Right cardiac atrium (tissue), 5 donors: ENCODE data around the gene ITGA1. TPM values are rescaled to one million over a fixed set of nuclear protein-coding genes. Genes with fewer than 3 reads are reported as not detected.

Experiments used
- polyA plus RNA-seq: library from polyadenylated mRNA; stranded (reverse); fragments of 200-250 nt; gene quantifications from one replicate; pipeline ENCODE4 v1.2.3, GENCODE V29; 2013
- total RNA-seq, 4 donors: library from RNA; stranded (reverse); fragmentation: NEBNext Ultra II Directional; extraction: Animal tissue kit (Norgen Biotek cat#: 25700); gene quantifications; one replicate each; pipeline ENCODE4 v1.2.1, GENCODE V29; 2021
- donor health status: healthy with polysubstance abuse.
- donor health status: DM: no; HTN: yes; CAD: no.
- donor health status: DM: no; HTN: no; CAD: no.
- donor health status: DM: no; HTN: yes; CAD: no; lungs with severe emphysema.
- donor health status: DM: yes; HTN: yes; CAD: no.

Gene ITGA1
- total and polyA plus RNA-seq, 5 donors = 6.6 to 42.4 (median 24.9) TPM

Other genes starting within 250 kb of the ITGA1 start
- 10 to 100 TPM; 19.1 to 24.3 (median 20.2) TPM for gene PELO, start within 50 bp of the ITGA1 start, total RNA-seq
- 7.9 TPM for gene PELO, start within 50 bp of the ITGA1 start, polyA plus RNA-seq
- gene ITGA2, start 201.4 kb downstream of the ITGA1 start, total RNA-seq = 1 to 10 TPM; 1.3 to 5.2 (median 1.8) TPM
- 0.50 TPM for gene ITGA2, start 201.4 kb downstream of the ITGA1 start, polyA plus RNA-seq